CD4-positive, alpha-beta T cell treated with Interleukin-12 subunit alpha and Interleukin-12 subunit beta, for 1 hour (primary cell): Measurements from ENCODE around the gene KRTAP5-1.

ENCODE experiments used
- DNase-seq: peaks from one replicate; pipeline ENCODE4 v3.0.0-alpha.2; 2020

Gene KRTAP5-1

GRCh38 chr11:1541474-1542204 is 43.4 kb downstream of the KRTAP5-1 start:
- DNase-seq = no peak

- DNase-seq = no peak
Measured at GRCh38 chr11:1540074-1540473, 45.0 kb downstream of the KRTAP5-1 start.

GRCh38 chr11:1538153-1538552 is 46.9 kb downstream of the KRTAP5-1 start:
- DNase-seq = no peak

GRCh38 chr11:1536065-1536843 is 48.8 kb downstream of the KRTAP5-1 start:
- no peak for DNase-seq

GRCh38 chr11:1534682-1535081 is 50.4 kb downstream of the KRTAP5-1 start:
- no peak for DNase-seq
